Lower leg skin (tissue), 3 donors: ENCODE measurements around the gene BBS9.

Experiments used
- POLR2A ChIP-seq, 2 donors: fragments of 450-650 bp; IDR thresholded peaks; one replicate each; pipeline ENCODE4 v1.6.1; 2016 to 2017; ENCODE audit warnings: antibody characterized with exemption in 2 of 2, mild to moderate bottlenecking in 1 of 2, moderate library complexity in 1 of 2
- TF ChIP-seq, protein P1 (sequence below), 3 donors: fragments of 450-650 bp; IDR thresholded peaks; one replicate each; pipeline ENCODE4 v1.5.1; 2016; ENCODE audit warnings: antibody characterized with exemption in 3 of 3, mild to moderate bottlenecking in 3 of 3, moderate library complexity in 2 of 3

- TF ChIP-seq, protein P1, sequence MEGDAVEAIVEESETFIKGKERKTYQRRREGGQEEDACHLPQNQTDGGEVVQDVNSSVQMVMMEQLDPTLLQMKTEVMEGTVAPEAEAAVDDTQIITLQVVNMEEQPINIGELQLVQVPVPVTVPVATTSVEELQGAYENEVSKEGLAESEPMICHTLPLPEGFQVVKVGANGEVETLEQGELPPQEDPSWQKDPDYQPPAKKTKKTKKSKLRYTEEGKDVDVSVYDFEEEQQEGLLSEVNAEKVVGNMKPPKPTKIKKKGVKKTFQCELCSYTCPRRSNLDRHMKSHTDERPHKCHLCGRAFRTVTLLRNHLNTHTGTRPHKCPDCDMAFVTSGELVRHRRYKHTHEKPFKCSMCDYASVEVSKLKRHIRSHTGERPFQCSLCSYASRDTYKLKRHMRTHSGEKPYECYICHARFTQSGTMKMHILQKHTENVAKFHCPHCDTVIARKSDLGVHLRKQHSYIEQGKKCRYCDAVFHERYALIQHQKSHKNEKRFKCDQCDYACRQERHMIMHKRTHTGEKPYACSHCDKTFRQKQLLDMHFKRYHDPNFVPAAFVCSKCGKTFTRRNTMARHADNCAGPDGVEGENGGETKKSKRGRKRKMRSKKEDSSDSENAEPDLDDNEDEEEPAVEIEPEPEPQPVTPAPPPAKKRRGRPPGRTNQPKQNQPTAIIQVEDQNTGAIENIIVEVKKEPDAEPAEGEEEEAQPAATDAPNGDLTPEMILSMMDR (IDR thresholded peaks at IDR 0.05): no peak
- no peak for TF ChIP-seq POLR2A (IDR thresholded peaks at IDR 0.05)
These were observed 503.6 kb downstream of the BBS9 start for GRCh38 chr7:33632840-33633525.
